Measurements from ENCODE around the gene MEIS2.

DNA sequence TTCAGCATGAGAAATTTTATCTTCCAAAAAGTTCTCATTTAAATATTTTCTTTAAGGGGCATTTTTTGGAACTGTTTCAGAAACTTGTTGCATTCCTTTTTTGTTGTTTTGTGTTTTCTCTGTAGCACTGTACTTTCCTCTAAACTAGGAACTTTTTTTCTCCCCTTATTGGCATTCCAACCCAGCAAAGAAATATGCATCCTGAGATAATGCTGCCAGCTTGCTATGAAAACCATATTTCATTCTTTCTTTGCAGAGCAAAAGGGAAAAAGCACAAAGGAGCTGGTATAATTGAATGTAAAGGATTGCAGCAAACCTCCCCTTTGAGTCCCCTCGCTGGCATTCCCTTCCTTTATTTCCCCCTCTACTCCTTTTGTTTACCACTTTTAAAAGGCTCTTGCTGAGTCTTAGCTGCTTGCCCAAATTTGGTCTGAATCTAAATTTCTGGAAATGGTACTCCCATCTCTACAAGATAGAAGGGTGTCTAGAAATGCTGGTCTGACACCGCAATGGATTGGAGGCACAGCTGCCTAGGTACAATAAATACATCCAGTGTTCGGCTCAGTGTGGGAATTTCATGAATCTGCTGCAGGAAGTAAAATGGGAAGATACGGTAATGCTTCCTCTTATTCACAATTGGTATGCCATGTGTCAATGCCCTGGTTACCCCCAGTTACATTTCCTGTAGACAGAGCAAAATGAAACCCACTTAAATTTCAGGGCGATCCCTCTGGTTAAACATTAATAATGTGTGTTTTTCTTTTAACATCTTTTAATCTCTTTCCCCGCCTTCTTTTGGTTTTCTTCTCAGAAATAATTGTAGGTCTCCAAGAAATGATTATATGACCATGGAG, 156.6 kb downstream of the MEIS2 start:
- TF ChIP-seq POLR2A (IDR thresholded peaks at IDR 0.05; ENCODE audit: low read length) (no peak), CHD4 (IDR thresholded peaks at IDR 0.05; ENCODE audit: borderline replicate concordance) (no peak), ZC3H11A (IDR thresholded peaks at IDR 0.05) (no peak), MAZ (IDR thresholded peaks at IDR 0.05; ENCODE audit: borderline replicate concordance, low read depth, low read length) (no peak), TP53 (CRISPR knock-in tag; IDR thresholded peaks at IDR 0.05) (no peak), ZFP36 (IDR thresholded peaks at IDR 0.05; ENCODE audit: borderline replicate concordance, partially characterized antibody) (no peak), EP300 (IDR thresholded peaks at IDR 0.05) (no peak), MAFK (IDR thresholded peaks at IDR 0.05; ENCODE audit: partially characterized antibody) (no peak)
- TF ChIP-seq, protein P1, sequence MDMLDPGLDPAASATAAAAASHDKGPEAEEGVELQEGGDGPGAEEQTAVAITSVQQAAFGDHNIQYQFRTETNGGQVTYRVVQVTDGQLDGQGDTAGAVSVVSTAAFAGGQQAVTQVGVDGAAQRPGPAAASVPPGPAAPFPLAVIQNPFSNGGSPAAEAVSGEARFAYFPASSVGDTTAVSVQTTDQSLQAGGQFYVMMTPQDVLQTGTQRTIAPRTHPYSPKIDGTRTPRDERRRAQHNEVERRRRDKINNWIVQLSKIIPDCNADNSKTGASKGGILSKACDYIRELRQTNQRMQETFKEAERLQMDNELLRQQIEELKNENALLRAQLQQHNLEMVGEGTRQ (IDR thresholded peaks at IDR 0.05): no peak
- TF ChIP-seq, protein P2, sequence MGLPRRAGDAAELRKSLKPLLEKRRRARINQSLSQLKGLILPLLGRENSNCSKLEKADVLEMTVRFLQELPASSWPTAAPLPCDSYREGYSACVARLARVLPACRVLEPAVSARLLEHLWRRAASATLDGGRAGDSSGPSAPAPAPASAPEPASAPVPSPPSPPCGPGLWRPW (IDR thresholded peaks at IDR 0.05): no peak
